Thoracic aorta (tissue), 2 donors: ENCODE data around the gene PRPF39. TPM values are rescaled to one million over a fixed set of nuclear protein-coding genes. Genes with fewer than 3 reads are reported as not detected.

Experiments
- ATAC-seq: fragments of 150-250 bp; one replicate; pipeline ENCODE4 v1.8.0; 2017; ENCODE audit warnings: low read depth; ENCODE audit not compliant: insufficient number of reproducible peaks, low FRiP score
- DNase-seq: peaks from one replicate; pipeline ENCODE4 v3.0.0-alpha.2; 2020; ENCODE audit warnings: low spot score
- H3K27ac ChIP-seq, 2 donors: fragments of 200-600 bp; sonication (generic); 1 replicate in 1 of 2; 2 replicates in 1 of 2; pipeline ENCODE4 v1.5.1; 2016; ENCODE audit warnings: mild to moderate bottlenecking in 2 of 2, moderate library complexity in 2 of 2
- H3K27me3 ChIP-seq: fragments of 200-600 bp; sonication (generic); replicated peaks from 2 replicates; pipeline ENCODE4 v1.6.0; 2016; ENCODE audit warnings: mild to moderate bottlenecking; ENCODE audit not compliant: insufficient read depth
- H3K36me3 ChIP-seq: fragments of 200-600 bp; sonication (generic); one replicate; pipeline ENCODE4 v1.5.1; 2016
- H3K4me1 ChIP-seq, 2 donors: fragments of 200-600 bp; sonication (generic); 1 replicate in 1 of 2; 2 replicates in 1 of 2; pipeline versions ENCODE4 v1.5.1 to v1.6.0; 2016; ENCODE audit warnings: low read depth in 2 of 2, mild to moderate bottlenecking in 1 of 2; ENCODE audit not compliant: control insufficient read depth in 1 of 2
- H3K4me3 ChIP-seq: fragments of 200-600 bp; sonication (generic); 2 replicates; pipeline ENCODE4 v1.5.1; 2016; ENCODE audit warnings: mild to moderate bottlenecking
- H3K9me3 ChIP-seq: fragments of 200-600 bp; sonication (generic); 2 replicates; pipeline ENCODE4 v1.5.1; 2016
- total RNA-seq, 2 donors: library from RNA; depleted of rRNA; stranded (reverse); fragments of >200 nt; gene quantifications; one replicate each; pipeline versions ENCODE4 v1.1.0 to v1.2.3, GENCODE V29; 2016
- TF ChIP-seq, protein P1 (sequence below): fragments of 200-600 bp; sonication (generic); IDR thresholded peaks from one replicate; pipeline ENCODE4 v1.5.1; 2019; ENCODE audit warnings: antibody characterized with exemption

PRPF39 gene
- total RNA-seq, 2 donors from 2014 or later, result 20.0 to 37.5 TPM

DNA sequence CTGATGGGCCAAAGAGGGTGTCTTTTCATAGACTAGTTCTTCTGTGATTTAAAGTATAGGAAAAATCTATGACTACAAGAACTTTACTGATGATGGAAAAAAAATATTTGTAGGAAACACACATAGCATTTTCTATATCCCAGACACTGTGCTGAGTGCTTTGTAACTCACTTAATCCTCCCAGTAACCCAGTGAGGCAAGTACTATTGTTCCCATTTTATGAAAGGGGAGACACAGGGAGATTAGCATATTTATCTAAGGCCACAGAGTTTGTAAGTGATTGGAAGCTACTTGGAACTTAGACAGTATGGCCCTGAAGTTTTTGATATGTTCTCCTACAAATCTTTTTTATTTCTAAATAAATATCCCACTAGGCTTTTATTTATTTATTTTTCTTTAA is 19.9 kb downstream of the PRPF39 start:
- TF ChIP-seq, protein P1, sequence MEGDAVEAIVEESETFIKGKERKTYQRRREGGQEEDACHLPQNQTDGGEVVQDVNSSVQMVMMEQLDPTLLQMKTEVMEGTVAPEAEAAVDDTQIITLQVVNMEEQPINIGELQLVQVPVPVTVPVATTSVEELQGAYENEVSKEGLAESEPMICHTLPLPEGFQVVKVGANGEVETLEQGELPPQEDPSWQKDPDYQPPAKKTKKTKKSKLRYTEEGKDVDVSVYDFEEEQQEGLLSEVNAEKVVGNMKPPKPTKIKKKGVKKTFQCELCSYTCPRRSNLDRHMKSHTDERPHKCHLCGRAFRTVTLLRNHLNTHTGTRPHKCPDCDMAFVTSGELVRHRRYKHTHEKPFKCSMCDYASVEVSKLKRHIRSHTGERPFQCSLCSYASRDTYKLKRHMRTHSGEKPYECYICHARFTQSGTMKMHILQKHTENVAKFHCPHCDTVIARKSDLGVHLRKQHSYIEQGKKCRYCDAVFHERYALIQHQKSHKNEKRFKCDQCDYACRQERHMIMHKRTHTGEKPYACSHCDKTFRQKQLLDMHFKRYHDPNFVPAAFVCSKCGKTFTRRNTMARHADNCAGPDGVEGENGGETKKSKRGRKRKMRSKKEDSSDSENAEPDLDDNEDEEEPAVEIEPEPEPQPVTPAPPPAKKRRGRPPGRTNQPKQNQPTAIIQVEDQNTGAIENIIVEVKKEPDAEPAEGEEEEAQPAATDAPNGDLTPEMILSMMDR, result no peak
- no peak for DNase-seq
- Histone ChIP-seq H3K4me1 (no peaks in the 10 kb centered on the region), H3K9me3 (no peaks in the 10 kb centered on the region), H3K27me3 (no peaks in the 10 kb centered on the region), H3K36me3 (peaks cover 25% of the 10 kb centered on the region), H3K4me3 (no peak overlapping the region), H3K27ac (no peak overlapping the region)
- ATAC-seq, result no peak

DNA sequence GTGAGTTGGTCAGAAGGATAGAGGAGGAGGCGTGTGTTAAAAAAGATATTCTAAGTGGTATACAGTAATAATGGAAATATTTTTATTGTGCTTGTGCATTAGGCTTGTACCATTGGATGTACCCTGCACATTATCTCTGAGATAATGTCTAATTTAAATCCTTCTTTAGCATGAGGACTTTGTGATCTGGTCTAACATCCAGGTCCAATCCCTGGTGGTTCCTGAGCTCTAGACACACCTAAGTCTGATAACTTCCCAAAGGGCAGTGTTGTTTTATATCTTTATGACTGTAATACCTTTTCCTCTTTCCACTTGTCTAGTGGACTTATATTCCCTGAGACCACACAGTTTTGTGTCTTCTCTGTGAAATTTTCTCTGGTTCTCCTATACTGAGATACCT is 20.6 kb downstream of the PRPF39 start:
- Histone ChIP-seq H3K36me3 (peaks cover 26% of the 10 kb centered on the region), H3K27ac (no peak overlapping the region), H3K4me3 (no peak overlapping the region), H3K27me3 (no peaks in the 10 kb centered on the region), H3K9me3 (no peaks in the 10 kb centered on the region), H3K4me1 (no peaks in the 10 kb centered on the region)
- DNase-seq, result no peak
- no peak for ATAC-seq
- TF ChIP-seq, protein P1, result no peak

DNA sequence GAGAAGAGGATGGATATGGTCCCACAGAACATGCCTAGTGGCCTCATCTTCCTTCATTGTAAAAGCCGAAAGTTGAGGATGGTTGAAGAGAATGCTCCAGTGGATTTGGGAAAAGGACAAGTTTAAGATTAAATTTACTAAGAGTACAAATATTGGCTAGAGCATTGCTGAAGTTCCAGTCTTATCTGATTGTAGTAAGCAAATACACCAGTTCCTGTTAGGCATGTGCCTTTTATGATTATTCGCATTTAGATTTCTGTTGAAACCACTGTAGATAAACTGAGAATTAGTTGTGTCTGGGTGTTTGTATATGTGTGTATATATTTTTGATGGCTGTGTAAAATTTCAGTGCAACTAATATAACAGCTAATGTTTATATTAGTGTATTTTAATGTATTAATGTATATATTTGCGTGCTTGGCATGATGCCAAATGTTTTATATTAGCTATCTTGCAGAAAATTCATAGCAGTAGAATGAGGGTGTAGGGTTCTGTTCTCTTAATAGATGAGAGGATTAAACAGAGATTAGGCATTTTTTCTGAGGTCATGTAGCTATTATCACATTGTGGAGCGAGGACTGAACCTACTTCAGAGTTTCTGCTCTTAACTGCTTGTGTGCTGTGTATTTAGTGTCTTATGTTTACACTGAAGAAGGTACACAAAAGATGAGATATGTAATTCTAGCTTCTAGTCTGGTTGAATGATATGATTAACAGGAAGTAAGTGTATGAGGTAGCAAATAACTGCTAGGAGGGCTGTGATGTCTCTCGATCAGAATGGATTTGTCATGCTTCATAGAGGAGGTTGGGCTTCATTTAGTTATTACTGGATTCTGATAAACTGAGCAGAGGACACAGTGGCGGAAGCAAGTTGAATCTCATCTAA is 29.2 kb downstream of the PRPF39 start:
- no peak overlapping the region for H3K4me3 ChIP-seq
- DNase-seq (no peak), ATAC-seq (no peak)
- TF ChIP-seq, protein P1, result no peak
- H3K27ac ChIP-seq, result no peak overlapping the region
- H3K4me1 ChIP-seq, result no peaks in the 10 kb centered on the region
- no peaks in the 10 kb centered on the region for H3K27me3 ChIP-seq
- no peaks in the 10 kb centered on the region for H3K9me3 ChIP-seq
- peaks cover 26% of the 10 kb centered on the region for H3K36me3 ChIP-seq

DNA sequence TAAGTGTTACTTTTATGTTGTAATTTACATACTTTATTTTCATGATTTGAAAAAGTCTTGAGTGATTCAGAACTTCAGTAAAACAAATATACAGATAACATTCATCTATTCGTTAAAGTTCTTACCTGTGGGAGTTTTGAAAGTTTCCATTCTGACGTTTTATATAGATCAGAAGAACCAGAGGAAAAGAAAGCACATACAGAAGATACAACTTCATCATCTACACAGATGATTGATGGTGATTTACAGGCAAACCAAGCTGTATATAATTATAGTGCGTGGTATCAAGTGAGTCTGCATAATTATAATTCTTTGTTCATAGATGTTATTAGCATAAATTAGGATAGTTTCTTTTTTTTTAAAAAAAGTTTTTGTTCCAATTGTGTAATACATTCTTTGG is 30.4 kb downstream of the PRPF39 start:
- TF ChIP-seq, protein P1, result no peak

DNA sequence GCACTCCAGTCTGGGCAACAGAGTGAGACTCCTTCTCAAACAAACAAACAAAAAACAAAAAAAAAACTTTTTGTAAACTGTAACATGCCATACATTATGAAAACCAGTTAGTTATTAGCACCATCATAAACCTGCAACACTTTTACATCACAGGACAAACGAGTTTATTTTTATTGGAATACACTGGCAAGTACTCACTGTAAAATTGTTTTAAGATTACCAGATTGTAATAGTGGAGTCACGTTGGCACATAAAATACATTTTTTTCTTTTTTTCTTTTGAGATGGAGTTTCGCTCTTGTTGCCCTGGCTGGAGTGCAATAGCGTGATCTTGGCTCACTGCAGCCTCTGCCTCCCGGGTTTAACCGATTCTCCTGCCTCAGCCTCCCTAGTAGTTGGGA is 34.7 kb downstream of the PRPF39 start:
- peaks cover 26% of the 10 kb centered on the region for H3K36me3 ChIP-seq
- no peak overlapping the region for H3K4me3 ChIP-seq
- H3K4me1 ChIP-seq, result no peaks in the 10 kb centered on the region
- H3K27ac ChIP-seq, result no peak overlapping the region
- DNase-seq (no peak), ATAC-seq (no peak)
- H3K27me3 ChIP-seq, result no peaks in the 10 kb centered on the region
- TF ChIP-seq, protein P1, result no peak
- no peaks in the 10 kb centered on the region for H3K9me3 ChIP-seq

More for the DNA sequence above, 30.4 kb downstream of the PRPF39 start:
- Histone ChIP-seq H3K27ac (no peak overlapping the region), H3K9me3 (no peaks in the 10 kb centered on the region), H3K36me3 (peaks cover 24% of the 10 kb centered on the region), H3K4me3 (no peak overlapping the region), H3K27me3 (no peaks in the 10 kb centered on the region), H3K4me1 (no peaks in the 10 kb centered on the region)
- no peak for ATAC-seq
- DNase-seq, result no peak
